ENCODE measurements around the gene ST6GALNAC5.
A peak's percentile ranks its signal among the peaks of the same experiment; 100 is the strongest.
"Not testable (repeated sequence)": the region's sequence is repeated elsewhere in the genome, so short reads cannot be mapped to it uniquely, and the experiment has no call there.

Gene ST6GALNAC5

DNA sequence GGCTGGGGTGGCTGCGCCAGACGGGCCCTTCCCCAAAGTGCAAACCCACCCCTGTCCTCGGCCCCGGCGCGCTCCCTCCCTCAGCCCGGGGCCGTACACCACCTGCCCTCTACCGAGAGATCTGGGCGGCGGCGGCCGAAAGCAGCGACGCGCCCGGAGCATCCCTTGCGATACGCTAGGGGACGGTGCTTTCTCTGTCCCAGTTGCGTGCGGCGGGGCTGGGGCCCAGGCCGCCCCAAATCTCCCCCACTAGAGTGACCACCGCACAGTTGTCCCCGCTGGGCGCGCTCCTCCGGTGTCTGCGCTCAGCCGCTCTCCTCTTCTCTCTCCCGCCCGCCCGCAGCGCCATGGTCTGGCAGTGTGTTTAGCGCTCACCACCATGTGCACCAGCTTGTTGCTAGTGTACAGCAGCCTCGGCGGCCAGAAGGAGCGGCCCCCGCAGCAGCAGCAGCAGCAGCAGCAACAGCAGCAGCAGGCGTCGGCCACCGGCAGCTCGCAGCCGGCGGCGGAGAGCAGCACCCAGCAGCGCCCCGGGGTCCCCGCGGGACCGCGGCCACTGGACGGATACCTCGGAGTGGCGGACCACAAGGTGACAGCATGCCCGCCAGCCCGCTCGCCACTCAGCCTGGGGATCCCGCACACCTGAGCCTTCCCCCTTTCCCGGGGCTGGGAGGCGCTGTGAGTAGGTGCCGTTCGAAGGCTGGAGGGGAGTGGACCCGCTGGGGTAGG is 1.0 kb downstream of the ST6GALNAC5 start:
- peak in 2 of 4 experiments; percentile 3 to 15 for DNase-seq

DNA sequence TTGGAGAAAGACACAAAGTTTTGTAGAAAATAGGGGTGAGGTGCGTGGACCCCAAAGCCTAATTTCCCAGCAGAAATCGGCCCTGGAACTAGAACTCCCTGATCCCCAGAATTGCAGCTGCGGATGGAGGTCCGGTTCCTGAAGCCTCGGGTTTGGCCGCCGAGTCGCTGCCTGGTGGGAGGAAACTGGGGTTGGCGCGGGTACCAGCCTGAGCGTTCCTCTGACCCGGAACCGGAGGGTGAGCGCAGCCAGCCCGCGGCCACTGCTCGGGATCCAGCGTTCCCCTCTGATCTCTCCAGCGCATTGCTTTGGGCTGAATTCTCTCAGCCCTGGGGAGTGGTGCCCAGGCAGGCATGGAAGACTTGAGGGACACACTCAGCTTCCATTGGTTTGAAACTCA is 1.6 kb downstream of the ST6GALNAC5 start:
- DNase-seq, result no peak

DNA sequence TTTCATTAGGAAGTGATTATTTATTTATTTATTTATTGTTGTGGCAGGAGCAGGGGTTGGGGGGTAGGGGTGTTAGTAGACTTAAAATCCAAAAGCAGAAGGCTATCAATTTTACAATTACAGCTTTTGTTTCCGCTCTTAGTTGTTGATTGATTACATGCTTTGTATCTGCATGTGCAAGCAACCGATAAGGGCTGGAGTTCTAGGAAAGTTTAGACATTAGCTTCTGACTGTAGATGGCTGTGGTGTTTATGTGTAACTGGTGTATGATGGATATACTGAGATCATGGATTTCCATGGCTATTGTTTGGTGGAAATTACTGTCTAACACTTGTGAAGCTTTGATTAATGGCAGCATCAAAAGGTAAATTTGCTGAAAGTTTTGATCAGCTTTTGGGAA is 2.8 kb downstream of the ST6GALNAC5 start:
- DNase-seq, result no peak

DNA sequence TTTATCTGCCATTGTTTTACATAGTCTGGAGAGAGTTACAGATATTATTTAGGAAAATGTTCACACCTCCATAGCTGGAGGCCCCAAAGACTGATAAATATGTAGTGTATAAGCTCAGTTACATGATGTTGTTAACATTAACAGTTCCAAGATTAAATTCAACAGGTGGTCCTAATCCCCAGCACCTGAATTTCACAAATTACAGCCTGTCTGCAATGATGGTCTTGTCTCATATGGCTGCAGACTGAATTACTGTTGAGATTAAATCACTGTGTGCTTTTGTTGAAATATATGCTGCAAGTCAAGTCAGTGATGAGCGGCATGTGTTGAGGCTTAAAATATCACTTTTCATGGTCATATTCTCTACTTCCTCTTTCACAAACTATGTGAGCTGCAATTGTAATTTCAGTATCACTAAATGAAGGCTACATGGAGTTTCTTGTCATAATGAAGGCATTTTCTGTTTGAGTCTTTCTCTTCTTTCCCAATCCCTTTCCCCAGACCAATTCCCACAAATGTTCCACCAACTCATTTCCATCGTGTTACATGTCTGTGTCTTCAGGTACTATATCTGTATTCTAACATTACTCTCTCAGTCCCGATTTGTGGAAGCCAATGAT is 4.2 kb downstream of the ST6GALNAC5 start:
- peak in 1 of 4 experiments; percentile 3 for DNase-seq

DNA sequence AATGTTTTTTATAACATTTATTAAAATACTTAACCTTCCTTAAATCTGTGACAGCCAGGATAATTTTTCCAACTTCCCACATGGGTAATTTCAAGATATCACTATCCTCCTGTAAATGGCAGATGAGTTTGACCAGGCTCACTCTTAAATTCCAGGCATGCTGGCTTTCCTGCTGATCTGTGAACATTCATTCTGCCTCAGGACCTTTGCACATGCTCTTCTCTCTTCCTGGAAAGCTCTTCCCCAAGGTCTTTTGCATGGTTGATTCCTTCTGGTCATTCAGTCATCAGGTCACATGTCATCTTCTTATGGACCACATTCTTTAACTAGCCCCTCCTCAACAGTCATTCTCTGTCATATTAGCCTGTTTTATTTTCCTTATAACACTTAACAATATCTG is 5.7 kb downstream of the ST6GALNAC5 start:
- DNase-seq, result no peak

DNA sequence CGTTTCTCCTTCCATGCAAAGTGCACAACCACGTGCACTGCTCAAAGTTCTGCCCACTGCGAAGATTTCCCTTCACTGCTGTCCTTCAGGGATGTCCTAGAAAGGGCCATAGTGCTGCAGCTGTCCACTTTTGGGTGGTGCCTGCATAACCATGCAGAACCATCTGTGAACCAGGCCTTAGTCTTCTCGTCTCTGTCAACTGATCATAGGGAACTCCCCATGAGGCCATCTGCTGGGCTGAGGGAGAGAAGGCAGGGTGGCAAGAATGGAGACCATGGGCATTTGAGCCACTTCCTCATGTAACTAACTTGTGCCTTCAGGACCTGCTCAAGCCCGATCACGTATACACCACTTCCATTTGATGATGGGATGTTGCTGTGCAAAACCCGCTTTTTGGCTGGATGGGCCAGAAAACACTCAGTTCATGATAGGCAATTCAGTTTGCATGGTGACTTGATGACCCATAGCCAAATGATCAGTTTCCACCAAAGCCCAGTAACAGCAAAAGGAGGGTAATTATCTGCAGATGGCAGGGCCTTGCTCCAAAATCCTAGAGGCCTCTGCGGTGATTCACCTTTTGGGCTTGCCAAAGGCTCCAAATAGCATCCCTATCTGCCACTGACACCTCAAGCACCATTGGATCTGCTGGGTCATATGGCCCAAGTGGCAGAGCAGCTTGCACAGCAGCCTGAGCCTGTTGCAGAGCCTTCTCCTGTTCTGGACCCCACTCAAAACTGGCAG is 9.5 kb downstream of the ST6GALNAC5 start:
- DNase-seq, result no peak

DNA sequence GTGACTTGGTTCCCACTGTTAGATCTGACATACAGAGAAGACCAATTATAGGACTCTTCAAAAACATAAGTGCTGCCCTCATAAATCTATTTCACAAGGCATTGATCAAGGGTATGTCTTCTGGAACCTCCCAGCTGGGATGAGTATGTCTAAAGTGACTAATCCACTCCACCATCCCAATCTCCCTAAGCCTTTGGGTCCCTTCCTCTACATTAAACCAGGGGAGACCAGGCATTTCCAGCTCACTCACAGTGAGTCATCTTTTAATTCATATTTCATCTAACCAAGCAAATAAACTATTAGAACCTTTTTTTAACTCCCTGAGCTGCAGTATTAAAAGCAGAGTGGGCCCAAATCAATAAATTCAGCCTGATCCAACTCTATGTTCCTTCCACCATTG is 11.7 kb downstream of the ST6GALNAC5 start:
- not testable (repeated sequence) for DNase-seq

DNA sequence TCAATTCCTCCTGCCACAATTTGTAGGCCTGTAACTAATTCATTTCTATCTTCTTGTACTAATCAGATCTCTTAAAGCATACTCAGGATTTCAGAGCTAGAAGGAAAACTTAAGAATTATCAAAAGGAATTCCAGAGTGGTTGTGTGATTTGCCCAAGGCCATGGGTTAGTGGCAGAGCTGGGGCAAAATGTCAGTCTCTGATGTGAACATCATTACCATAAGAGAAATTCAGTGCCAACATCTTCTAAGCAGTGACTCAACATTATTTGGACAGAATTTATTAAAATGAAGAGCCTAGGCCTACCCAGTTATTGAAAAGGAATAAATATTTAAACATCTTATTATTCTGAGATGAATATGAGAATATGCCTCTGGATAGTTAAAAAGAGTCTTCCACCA is 14.5 kb downstream of the ST6GALNAC5 start:
- no peak for DNase-seq

DNA sequence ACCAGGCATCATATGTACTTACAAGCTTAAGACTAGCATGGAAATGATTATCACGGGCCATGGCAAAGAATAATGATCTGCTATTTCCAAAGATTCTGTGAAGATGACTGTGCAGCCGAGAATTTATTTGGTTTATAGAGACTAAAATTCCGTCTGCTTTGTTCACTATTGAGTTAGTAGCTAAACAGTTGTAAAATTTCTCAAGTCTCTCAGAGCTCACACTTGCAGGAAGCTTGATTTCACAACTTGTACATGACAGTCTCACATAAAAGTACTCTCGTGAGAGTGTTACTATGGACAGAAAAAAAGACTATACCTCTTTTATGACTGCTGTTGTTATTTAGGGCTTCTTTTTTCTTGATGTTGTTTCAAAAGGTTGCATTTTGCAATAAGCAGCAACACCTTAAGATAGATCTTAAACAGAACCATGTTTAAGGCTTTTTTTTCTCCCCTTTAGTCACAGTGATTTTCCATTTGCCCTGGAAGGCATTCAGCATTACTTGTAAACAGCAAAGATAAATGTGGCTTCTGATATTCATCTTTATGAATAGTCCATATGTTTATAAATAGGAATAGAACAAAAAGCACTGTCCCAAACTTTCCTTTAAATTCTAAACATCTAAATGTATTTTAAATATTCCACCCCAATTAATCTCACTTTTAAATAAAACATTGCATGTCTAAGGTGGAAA is 24.8 kb downstream of the ST6GALNAC5 start:
- DNase-seq, result peak in 2 of 4 experiments; percentile 7 to 25

DNA sequence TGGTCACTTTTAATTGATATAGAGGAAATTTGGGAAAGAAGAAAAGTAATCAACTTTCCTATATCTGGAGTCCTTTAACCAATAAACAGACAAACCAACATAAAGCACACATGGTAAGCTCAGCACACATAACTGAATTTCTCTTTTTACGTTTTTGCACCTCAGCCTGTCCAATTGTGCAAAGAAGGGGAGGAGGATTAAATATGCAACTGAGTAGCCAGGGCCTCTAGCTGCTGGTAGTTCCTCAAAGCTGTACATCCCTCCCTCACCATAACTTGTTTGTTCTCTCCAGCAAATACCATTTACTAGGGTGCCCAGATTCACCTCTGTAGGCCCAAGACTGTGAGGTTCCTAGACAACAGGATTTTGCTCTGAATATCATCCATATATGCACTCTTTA is 25.4 kb downstream of the ST6GALNAC5 start:
- peak in 2 of 4 experiments; percentile 10 to 17 for DNase-seq

DNA sequence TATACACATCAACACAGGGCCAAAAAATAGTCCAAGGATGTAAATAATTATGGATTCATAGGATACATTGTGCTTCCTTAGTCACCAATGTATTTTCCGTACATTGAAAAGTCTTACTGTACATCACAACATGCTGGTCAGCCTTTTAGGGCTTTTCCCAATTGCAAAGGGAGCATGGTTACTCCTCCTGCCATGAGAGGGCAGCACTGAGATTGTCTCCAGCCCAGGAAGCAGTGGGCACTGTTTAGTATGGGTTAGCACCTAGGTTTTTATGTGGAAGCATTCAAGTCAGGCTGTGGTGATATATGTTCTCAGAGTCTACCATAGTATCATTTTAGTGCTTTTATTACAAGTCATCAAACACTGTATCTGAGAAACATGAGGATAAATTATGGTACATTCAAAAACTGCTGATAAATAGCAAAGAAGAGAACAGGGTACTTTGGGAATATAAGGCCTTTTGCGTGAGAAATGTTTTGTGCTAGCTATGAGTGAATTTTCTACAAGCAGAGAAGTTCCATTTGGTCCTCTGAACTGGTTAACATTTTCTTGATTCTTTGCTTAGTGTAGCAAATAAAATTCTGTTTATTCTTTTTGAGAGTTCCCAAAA is 34.0 kb downstream of the ST6GALNAC5 start:
- peak; percentile 46 to 62 (median 58) for DNase-seq

DNA sequence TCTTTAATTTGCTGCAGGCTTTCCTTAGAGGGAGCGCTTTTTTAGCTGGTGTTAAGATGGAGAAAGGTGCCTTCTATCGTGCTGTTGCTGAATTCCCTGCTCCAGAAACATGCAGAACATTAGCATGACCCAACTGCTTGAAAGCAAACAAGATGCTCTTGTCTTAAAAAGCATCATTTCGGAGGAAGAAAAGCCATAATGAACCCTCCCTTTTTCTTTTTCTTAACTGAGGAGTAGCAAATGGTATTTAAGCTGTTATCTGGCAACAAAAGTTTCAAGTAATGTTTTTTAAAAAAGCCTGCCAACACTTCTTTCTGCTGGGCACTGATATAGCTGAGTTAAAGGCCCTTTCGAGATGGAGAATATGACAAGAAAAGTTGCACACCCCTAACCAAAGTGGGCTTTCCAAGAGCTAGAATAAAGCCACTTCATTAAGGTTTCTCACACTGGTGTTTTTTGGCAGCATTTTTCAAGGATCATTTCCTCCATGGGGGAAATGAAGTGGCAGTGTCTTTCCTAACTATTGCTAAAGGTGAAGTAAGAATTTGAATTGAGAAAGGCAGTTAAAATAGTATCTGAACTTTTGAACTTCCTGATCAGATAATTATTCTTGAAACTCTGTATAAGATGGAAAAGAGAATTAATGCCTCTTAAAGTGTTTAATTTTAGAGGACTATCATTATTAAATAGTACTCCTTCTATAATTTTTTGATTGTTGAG is 38.8 kb downstream of the ST6GALNAC5 start:
- peak; percentile 2 to 57 (median 28) for DNase-seq

DNA sequence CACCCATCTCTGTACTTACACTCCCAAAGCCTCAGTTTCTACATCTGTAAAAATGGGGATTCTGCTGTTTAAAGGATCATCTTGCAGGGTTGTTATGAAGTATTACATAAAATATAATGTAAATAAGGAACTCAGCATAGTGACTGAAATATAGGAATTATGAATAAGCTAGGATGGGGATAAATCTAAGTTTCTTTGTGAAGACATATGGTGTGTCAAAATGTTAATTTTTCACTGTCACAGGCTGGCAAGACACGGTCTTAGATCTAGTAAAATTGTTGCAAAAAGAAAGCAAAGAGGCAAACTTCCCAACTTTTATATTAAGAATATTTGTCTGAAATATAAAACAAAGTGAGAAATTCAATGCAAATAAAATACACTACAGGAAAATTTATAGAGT is 42.0 kb downstream of the ST6GALNAC5 start:
- DNase-seq, result no peak

DNA sequence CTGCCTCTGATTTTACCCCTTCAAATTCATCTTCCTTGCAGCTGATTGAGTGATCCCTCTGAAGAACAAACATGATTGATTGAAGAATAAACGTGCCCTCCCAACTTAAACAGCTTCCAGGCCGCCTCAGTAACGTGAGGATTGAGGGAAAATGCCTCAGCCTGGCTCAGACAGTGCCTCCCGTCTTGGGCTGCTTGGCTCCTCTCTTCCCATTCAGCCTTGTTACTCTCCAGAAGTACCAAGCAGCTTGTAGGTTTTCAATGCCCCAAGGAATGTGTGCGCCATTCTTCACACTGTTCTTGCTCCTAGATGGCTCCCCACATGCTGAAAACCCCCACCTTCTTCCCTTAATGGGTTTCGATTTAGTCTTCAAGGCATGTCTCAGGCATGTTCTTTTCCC is 51.8 kb downstream of the ST6GALNAC5 start:
- DNase-seq, result no peak

DNA sequence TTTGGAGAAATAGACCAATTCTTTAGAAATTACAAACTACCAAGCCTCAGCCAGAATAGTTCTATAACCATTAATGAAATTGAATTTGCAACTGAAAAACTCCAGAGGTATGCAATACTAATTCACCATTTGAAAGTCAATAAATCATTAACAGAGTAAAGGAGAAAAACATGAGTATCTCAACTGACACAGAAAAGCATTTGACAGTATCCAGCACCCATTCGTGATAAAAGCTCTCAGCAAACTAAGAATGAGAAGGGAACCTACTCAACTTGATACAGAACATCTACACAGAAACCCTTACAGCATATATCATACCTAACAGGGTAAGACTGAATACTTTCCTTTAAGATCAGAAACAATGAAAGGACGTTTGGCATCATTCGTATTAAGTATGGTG is 54.3 kb downstream of the ST6GALNAC5 start:
- DNase-seq, result no peak

DNA sequence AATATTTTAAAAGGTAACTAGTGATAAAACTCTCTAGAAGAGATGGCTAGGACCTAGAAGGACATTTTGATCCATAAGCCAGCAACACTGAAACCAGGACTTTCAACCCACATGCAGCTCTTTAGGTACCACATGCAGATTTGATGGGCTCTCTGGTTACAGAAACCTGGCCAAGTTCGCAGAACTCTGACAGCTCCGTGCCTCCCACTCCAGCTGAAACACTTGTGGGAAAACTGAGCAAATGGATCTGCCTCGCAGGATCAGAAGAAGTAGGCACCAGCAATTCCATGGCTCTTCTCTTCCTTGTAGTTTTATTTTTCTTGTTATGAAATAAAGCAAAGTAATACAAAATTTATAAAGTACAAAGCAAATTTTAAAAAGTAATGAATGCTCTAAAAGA is 58.5 kb downstream of the ST6GALNAC5 start:
- DNase-seq, result no peak

DNA sequence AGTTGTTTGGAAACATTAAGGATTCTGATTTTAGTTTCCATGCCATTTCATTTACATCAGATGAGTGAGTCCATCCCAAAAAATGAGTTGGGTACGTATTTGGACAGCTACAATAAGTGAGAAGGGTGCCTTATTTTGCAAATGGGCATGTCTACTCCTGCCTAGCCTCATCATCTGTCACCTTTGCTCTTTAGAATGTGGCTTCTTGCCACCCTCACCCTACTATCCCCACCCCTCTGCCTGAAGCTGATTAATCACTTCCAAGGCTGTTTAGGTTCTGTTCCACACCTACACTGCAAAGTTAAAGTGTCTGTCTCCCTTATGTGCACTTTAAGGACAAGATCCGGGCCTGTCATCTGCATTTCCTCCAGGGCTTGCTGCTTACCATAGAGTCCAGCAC is 61.2 kb downstream of the ST6GALNAC5 start:
- DNase-seq, result no peak

DNA sequence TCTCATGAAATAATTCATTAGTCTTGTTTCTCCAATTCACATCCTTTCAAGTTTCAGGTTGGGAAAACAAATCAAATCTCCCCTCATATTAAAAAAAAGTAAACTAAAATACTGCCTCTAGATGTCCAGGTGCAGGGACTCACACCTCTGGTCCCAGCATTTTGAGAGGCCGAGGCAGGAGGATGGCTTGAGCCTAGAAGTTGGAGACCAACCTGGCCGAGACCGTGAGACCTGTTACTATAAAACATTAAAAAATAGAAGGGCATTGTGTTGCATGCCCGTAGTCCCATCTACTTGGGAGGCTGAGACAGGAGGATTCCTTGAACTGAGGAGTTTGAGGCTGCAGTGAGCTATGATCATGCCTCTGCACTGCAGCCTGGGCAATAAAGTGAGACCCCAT is 61.9 kb downstream of the ST6GALNAC5 start:
- no peak for DNase-seq

DNA sequence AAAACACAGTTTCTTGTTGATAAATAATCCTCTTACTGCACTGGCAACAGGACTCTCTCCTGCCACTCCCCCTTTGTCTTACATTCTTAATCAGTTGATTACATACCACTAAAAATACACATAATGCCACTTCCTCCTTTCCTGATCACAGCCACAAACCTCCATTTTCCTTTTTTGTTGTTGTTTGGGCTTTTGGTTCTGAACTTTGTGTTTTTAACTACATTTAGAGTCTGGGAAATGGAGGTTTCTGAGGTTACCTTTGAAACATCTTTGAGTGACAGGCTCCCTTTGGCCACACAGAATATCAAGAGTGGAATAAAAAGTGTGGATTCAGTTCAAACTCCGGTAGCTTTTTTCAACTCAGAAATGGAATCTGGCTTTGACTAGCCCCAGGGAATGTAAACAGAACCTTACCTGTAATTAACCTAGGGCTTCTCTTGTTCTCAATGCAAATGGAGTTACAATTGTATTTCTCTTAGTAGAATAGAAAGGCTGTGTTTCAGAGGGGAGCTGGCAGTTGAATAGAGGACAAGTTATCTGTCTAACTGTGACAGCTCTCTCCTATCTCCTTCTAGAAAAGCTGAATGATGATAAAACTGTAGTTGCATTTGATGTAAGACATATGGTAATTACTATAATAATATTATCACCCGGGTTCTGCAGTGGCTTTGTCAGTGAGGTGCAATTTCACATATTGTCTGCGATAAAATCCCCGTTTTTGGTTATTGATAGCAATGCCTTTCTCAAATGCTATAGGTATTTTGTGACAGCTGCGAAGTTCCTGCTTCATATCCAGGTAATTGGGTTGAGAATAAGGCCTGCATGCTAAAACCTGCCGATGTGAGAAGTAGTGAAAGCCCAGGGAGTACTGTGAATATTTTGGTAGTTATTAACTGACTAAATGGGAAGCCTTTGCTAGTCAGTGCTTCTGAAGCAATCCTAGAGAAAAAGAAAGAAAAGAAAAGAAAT is 66.9 kb downstream of the ST6GALNAC5 start:
- DNase-seq, result peak in 1 of 4 experiments; percentile 3

DNA sequence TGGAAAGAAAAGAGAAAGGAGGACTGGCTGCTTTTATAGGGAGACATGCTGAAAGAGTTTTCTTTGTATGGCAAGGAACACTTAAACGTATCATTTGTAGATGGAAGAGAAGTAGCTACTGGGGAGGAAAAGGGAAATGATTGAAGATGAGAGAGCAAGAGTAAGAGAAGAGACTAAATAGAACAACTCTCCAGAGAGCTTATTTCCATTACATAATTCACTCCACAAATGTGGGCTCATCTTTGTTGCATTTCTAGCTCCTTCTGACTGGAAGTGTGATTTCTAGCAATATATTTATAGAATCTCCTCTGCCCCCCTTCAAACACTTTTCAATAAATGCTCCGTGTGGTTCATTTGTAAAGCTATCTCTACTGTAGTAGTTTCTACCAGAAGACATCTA is 71.0 kb downstream of the ST6GALNAC5 start:
- DNase-seq, result no peak

Measured in suppressor macrophage (primary cell).